ENCODE data around the gene INVS.

DNA sequence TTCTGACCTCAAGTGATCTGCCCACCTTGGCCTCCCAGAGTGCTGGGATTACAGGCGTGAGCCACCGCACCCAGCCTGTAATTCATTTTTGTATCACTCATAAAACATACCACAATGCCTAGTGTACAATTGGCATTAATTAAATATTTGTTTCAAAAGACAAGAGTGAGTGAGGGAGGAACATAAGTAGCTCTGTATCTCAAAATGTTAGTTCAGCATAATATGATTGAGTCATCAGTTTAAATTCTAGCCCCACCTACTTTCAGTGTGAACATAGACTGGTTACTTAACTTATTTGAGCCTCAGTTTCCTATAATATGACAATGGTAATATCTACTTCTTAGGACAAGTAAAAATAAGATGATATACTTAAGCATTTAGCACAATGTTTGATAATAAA lies 26.9 kb downstream of the INVS start:
- TF ChIP-seq, protein P1, sequence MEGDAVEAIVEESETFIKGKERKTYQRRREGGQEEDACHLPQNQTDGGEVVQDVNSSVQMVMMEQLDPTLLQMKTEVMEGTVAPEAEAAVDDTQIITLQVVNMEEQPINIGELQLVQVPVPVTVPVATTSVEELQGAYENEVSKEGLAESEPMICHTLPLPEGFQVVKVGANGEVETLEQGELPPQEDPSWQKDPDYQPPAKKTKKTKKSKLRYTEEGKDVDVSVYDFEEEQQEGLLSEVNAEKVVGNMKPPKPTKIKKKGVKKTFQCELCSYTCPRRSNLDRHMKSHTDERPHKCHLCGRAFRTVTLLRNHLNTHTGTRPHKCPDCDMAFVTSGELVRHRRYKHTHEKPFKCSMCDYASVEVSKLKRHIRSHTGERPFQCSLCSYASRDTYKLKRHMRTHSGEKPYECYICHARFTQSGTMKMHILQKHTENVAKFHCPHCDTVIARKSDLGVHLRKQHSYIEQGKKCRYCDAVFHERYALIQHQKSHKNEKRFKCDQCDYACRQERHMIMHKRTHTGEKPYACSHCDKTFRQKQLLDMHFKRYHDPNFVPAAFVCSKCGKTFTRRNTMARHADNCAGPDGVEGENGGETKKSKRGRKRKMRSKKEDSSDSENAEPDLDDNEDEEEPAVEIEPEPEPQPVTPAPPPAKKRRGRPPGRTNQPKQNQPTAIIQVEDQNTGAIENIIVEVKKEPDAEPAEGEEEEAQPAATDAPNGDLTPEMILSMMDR (IDR thresholded peaks at IDR 0.05; ENCODE audit: low read length) = no peak
- TF ChIP-seq EZH2 (IDR thresholded peaks at IDR 0.05; ENCODE audit: borderline replicate concordance, low read length) = no peak

Measured in OCI-LY1 (cell line).